ENCODE measurements around the gene FAM83B.
"Not testable (repeated sequence)": the region's sequence is repeated elsewhere in the genome, so short reads cannot be mapped to it uniquely, and the experiment has no call there.

The FAM83B gene

GRCh38 chr6:54959820-54960219 is 113.2 kb downstream of the FAM83B start:
- POLR2A ChIA-PET, result no interaction called here
- Histone ChIP-seq H3K4me1 (ENCODE audit: control insufficient read depth, insufficient read depth, low read length) (no peaks in the 10 kb centered on the region), H3K36me3 (ENCODE audit: control insufficient read depth in 2 of 2, insufficient read depth in 1 of 2, low read length in 2 of 2) (no peaks in the 10 kb centered on the region), H3K27ac (ENCODE audit: extremely low read depth, low read depth, low read length) (no peak overlapping the region), H3K9me3 (ENCODE audit: control insufficient read depth, insufficient read depth, low read depth, low read length) (no peaks in the 10 kb centered on the region; the same call in 1 of the 2 replicates), H3K4me3 (ENCODE audit: low read depth, low read length) (no peak overlapping the region)
- TF ChIP-seq FEZF1 (tag by site-specific recombination; IDR thresholded peaks at IDR 0.05), result no peak
- CTCF ChIA-PET, result no interaction called here

GRCh38 chr6:54961372-54961771 is 114.8 kb downstream of the FAM83B start:
- CTCF ChIA-PET; H3K4me3 ChIP-seq (ENCODE audit: low read depth, low read length); H3K27ac ChIP-seq (ENCODE audit: extremely low read depth, low read depth, low read length); POLR2A ChIA-PET; H3K4me1 ChIP-seq (ENCODE audit: control insufficient read depth, insufficient read depth, low read length); H3K9me3 ChIP-seq (ENCODE audit: control insufficient read depth, insufficient read depth, low read depth, low read length); H3K36me3 ChIP-seq (ENCODE audit: control insufficient read depth in 2 of 2, insufficient read depth in 1 of 2, low read length in 2 of 2): not testable (repeated sequence)

- Histone ChIP-seq H3K36me3 (ENCODE audit: control insufficient read depth in 2 of 2, insufficient read depth in 1 of 2, low read length in 2 of 2) (no peaks in the 10 kb centered on the region), H3K4me3 (ENCODE audit: low read depth, low read length) (no peak overlapping the region), H3K27ac (ENCODE audit: extremely low read depth, low read depth, low read length) (no peak overlapping the region), H3K4me1 (ENCODE audit: control insufficient read depth, insufficient read depth, low read length) (no peaks in the 10 kb centered on the region), H3K9me3 (ENCODE audit: control insufficient read depth, insufficient read depth, low read depth, low read length) (no peaks in the 10 kb centered on the region)
- ChIA-PET CTCF (no interaction called here), POLR2A (no interaction called here)
- no peak for TF ChIP-seq PBX3 (CRISPR knock-in tag; IDR thresholded peaks at IDR 0.05)
- no peak for TF ChIP-seq ZNF350 (tag by site-specific recombination; IDR thresholded peaks at IDR 0.05)
- no peak for TF ChIP-seq ZNF391 (tag by site-specific recombination; IDR thresholded peaks at IDR 0.05; ENCODE audit: borderline replicate concordance, low read depth)
Measured at GRCh38 chr6:54970337-54970736, 123.8 kb downstream of the FAM83B start.

GRCh38 chr6:54971825-54972224 is 125.3 kb downstream of the FAM83B start:
- no peaks in the 10 kb centered on the region for H3K4me1 ChIP-seq (ENCODE audit: control insufficient read depth, insufficient read depth, low read length)
- no peak overlapping the region for H3K27ac ChIP-seq (ENCODE audit: extremely low read depth, low read depth, low read length)
- H3K4me3 ChIP-seq (ENCODE audit: low read depth, low read length), result no peak overlapping the region
- TF ChIP-seq ZNF280C (tag by site-specific recombination; IDR thresholded peaks at IDR 0.05) (no peak), ZNF26 (tag by site-specific recombination; IDR thresholded peaks at IDR 0.05) (no peak), ZNF146 (tag by site-specific recombination; IDR thresholded peaks at IDR 0.05) (no peak), ZFP69B (tag by site-specific recombination; IDR thresholded peaks at IDR 0.05) (no peak), ZNF140 (tag by site-specific recombination; IDR thresholded peaks at IDR 0.05) (no peak), ZNF660 (tag by site-specific recombination; IDR thresholded peaks at IDR 0.05) (no peak), ZNF777 (tag by site-specific recombination; IDR thresholded peaks at IDR 0.05; ENCODE audit: borderline replicate concordance) (no peak), OVOL3 (tag by site-specific recombination; IDR thresholded peaks at IDR 0.05) (no peak), ZNF335 (tag by site-specific recombination; conservative IDR thresholded peaks at IDR 0.05) (no peak), KLF1 (tag by site-specific recombination; IDR thresholded peaks at IDR 0.05) (no peak), ZNF354C (tag by site-specific recombination; IDR thresholded peaks at IDR 0.05; ENCODE audit: borderline replicate concordance, low read depth) (no peak)
- H3K36me3 ChIP-seq (ENCODE audit: control insufficient read depth in 2 of 2, insufficient read depth in 1 of 2, low read length in 2 of 2), result no peaks in the 10 kb centered on the region
- POLR2A ChIA-PET, result no interaction called here
- H3K9me3 ChIP-seq (ENCODE audit: control insufficient read depth, insufficient read depth, low read depth, low read length), result no peaks in the 10 kb centered on the region
- CTCF ChIA-PET, result no interaction called here

- H3K36me3 ChIP-seq (ENCODE audit: control insufficient read depth in 2 of 2, insufficient read depth in 1 of 2, low read length in 2 of 2); POLR2A ChIA-PET: not testable (repeated sequence)
Measured at GRCh38 chr6:54979161-54979560, 132.6 kb downstream of the FAM83B start.

More at GRCh38 chr6:54979161-54979560, 132.6 kb downstream of the FAM83B start:
- H3K4me3 ChIP-seq (ENCODE audit: low read depth, low read length); H3K4me1 ChIP-seq (ENCODE audit: control insufficient read depth, insufficient read depth, low read length); H3K9me3 ChIP-seq (ENCODE audit: control insufficient read depth, insufficient read depth, low read depth, low read length); H3K27ac ChIP-seq (ENCODE audit: extremely low read depth, low read depth, low read length); CTCF ChIA-PET: not testable (repeated sequence)

Measured in HEK293 (cell line).